Parathyroid adenoma (tissue), 2 donors: ENCODE measurements around the gene MSMO1.

ENCODE experiments used
- H2AFZ ChIP-seq: fragments of 300-600 bp; sonication (generic); one replicate; pipeline ENCODE4 v1.7.0; 2017; ENCODE audit warnings: antibody characterized with exemption, mild to moderate bottlenecking
- H3K27ac ChIP-seq: fragments of 300-600 bp; sonication (generic); one replicate; pipeline ENCODE4 v1.7.0; 2017
- H3K27me3 ChIP-seq: fragments of 300-600 bp; sonication (generic); one replicate; pipeline ENCODE4 v1.7.0; 2017; ENCODE audit warnings: low read length; ENCODE audit not compliant: control insufficient read depth, insufficient read depth
- H3K36me3 ChIP-seq: fragments of 300-600 bp; sonication (generic); one replicate; pipeline ENCODE4 v1.7.0; 2017; ENCODE audit warnings: low read length; ENCODE audit not compliant: control insufficient read depth, insufficient read depth
- H3K4me1 ChIP-seq: fragments of 300-600 bp; sonication (generic); one replicate; pipeline ENCODE4 v1.7.0; 2017; ENCODE audit warnings: control low read depth
- H3K4me2 ChIP-seq: fragments of 300-600 bp; sonication (generic); one replicate; pipeline ENCODE4 v1.7.0; 2017; ENCODE audit warnings: low read length
- H3K4me3 ChIP-seq: fragments of 300-600 bp; sonication (generic); one replicate; pipeline ENCODE4 v1.7.0; 2017; ENCODE audit warnings: low read depth, low read length
- H3K79me2 ChIP-seq: fragments of 300-600 bp; sonication (generic); one replicate; pipeline ENCODE4 v1.7.0; 2017; ENCODE audit warnings: control low read depth
- H3K9ac ChIP-seq: fragments of 300-600 bp; sonication (generic); one replicate; pipeline ENCODE4 v1.7.0; 2017; ENCODE audit warnings: mild to moderate bottlenecking
- H3K9me3 ChIP-seq: fragments of 300-600 bp; sonication (generic); one replicate; pipeline ENCODE4 v1.7.0; 2017; ENCODE audit warnings: low read length; ENCODE audit not compliant: control insufficient read depth
- TF ChIP-seq, protein P1 (sequence below): fragments of 300-600 bp; sonication (generic); IDR thresholded peaks from one replicate; pipeline ENCODE4 v1.7.0; 2017; ENCODE audit warnings: antibody characterized with exemption, mild to moderate bottlenecking
- donor health status: primary hyperparathyroidism.

The MSMO1 gene

DNA sequence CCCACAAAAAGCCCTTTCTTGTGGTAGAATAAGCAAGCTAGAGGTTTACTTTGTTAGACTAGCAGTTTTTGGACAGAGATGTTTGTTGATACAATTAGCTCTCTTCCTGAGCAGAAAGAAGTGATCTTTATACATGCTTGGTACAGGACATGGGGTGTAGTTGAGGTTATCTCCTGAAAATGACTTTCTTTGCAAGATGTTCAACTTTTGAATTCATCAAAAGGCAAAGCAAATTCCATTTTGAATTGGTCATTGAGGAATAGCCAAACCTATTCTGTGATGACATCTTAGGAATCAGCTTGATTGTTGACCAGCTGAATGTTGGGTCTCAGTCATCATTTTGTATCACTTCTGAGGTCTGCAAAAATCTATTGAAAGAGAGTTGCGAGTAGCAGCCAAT lies 55.2 kb downstream of the MSMO1 start:
- Histone ChIP-seq H3K4me2 (no peak overlapping the region), H3K79me2 (no peaks in the 10 kb centered on the region), H3K27ac (no peak overlapping the region), H3K9ac (no peak overlapping the region), H3K9me3 (no peaks in the 10 kb centered on the region), H3K4me1 (peaks cover 3% of the 10 kb centered on the region), H3K27me3 (no peaks in the 10 kb centered on the region), H2AFZ (no peak overlapping the region), H3K4me3 (no peak overlapping the region), H3K36me3 (no peaks in the 10 kb centered on the region)
- TF ChIP-seq, protein P1, sequence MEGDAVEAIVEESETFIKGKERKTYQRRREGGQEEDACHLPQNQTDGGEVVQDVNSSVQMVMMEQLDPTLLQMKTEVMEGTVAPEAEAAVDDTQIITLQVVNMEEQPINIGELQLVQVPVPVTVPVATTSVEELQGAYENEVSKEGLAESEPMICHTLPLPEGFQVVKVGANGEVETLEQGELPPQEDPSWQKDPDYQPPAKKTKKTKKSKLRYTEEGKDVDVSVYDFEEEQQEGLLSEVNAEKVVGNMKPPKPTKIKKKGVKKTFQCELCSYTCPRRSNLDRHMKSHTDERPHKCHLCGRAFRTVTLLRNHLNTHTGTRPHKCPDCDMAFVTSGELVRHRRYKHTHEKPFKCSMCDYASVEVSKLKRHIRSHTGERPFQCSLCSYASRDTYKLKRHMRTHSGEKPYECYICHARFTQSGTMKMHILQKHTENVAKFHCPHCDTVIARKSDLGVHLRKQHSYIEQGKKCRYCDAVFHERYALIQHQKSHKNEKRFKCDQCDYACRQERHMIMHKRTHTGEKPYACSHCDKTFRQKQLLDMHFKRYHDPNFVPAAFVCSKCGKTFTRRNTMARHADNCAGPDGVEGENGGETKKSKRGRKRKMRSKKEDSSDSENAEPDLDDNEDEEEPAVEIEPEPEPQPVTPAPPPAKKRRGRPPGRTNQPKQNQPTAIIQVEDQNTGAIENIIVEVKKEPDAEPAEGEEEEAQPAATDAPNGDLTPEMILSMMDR, result no peak

DNA sequence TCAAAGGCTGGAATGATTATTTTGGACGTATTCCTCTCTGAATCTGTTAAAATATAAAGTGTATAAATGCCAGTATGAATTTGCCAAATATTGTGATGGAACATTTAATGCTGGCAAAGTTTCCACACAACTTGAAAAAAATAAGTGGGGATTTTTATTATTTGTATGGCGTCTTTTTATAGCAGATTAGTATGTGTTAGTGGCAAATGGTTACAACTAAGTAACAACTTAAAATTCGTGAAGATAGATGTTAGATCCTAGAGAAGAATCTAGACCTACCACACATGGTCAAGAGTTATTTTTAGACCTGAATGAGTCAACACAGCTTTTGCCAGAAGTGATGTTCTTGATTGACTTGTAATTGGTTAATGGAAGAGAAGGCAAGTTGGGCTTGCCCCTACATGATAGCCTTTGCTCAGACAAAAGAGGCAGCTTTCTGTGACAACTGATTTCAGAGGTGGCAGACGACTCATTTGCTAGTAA lies 56.2 kb downstream of the MSMO1 start:
- Histone ChIP-seq H2AFZ (no peak overlapping the region), H3K27me3 (no peaks in the 10 kb centered on the region), H3K36me3 (no peaks in the 10 kb centered on the region), H3K9me3 (no peaks in the 10 kb centered on the region), H3K27ac (no peak overlapping the region), H3K79me2 (no peaks in the 10 kb centered on the region), H3K4me3 (no peak overlapping the region), H3K9ac (no peak overlapping the region), H3K4me1 (peaks cover 3% of the 10 kb centered on the region), H3K4me2 (no peak overlapping the region)
- TF ChIP-seq, protein P1, result no peak

DNA sequence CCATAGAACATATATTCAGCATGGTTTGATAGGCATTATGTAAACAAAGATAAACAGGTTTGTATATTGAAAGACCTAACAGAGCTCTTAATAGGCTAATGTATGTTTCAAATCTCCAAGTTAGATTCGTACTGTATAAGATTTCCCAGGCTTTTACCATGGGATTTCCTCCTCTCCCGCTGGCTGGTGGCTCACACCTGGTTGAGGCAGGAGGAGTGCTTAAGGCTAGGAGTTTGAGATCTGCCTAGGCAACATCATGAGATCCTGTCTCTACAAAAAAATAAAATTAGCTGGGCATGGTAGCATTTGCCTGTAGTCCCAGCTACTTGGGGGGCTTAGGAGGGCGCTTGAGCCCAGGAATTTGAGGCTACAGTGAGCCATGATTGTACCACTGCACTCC lies 56.7 kb downstream of the MSMO1 start:
- Histone ChIP-seq H3K79me2 (no peaks in the 10 kb centered on the region), H3K9ac (no peak overlapping the region), H2AFZ (no peak overlapping the region), H3K27me3 (no peaks in the 10 kb centered on the region), H3K4me1 (peaks cover 3% of the 10 kb centered on the region), H3K27ac (no peak overlapping the region), H3K4me3 (no peak overlapping the region), H3K36me3 (no peaks in the 10 kb centered on the region), H3K9me3 (no peaks in the 10 kb centered on the region), H3K4me2 (no peak overlapping the region)
- TF ChIP-seq, protein P1, result no peak

DNA sequence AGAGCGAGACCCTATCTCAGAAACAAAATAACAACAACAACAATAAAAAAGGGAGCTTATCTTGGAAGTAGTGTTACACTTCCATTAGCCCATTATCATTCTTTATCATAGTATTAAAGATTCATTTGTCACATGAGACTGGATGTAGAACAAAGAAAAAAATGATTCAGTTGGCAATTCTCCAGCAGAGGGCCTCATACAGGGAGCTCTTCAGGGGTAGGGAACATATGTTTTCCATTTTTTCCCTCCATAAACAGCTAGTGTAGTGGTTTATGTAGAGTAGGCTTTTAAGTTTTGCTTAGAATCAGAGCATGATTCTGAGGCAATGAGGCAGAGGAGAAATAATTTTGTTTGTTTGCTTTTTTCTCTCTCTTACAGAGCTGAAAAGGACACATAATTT lies 57.1 kb downstream of the MSMO1 start:
- no peaks in the 10 kb centered on the region for H3K36me3 ChIP-seq

DNA sequence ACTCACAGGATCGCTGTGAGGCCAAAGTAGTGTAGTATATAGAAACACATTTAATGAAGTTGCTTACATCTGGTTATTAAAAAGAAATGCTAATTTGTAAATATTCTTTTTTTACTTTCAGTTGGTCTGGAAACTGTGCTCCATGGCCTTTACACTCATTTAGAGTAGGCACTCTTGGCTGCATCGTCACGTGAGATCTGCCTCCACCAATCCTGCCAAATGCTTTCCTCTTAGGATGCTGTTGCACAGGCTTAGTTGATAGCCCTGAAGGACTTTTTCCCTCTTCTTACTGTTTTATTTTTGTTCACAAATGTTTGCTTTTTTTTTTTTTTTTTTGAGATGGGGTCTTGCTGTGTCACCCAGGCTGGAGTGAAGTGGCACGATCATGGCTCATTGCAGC lies 57.7 kb downstream of the MSMO1 start:
- no peak overlapping the region for H3K27ac ChIP-seq
- no peak overlapping the region for H3K9ac ChIP-seq
- H3K4me3 ChIP-seq, result no peak overlapping the region
- no peaks in the 10 kb centered on the region for H3K79me2 ChIP-seq
- H3K4me2 ChIP-seq, result no peak overlapping the region
- no peaks in the 10 kb centered on the region for H3K27me3 ChIP-seq
- TF ChIP-seq, protein P1, result no peak
- peaks cover 3% of the 10 kb centered on the region for H3K4me1 ChIP-seq
- H2AFZ ChIP-seq, result no peak overlapping the region
- H3K36me3 ChIP-seq, result no peaks in the 10 kb centered on the region
- no peaks in the 10 kb centered on the region for H3K9me3 ChIP-seq

More for the DNA sequence above, 57.1 kb downstream of the MSMO1 start:
- no peak overlapping the region for H3K4me3 ChIP-seq
- H3K4me1 ChIP-seq, result peaks cover 3% of the 10 kb centered on the region
- H2AFZ ChIP-seq, result no peak overlapping the region
- H3K79me2 ChIP-seq, result no peaks in the 10 kb centered on the region
- no peak overlapping the region for H3K27ac ChIP-seq
- H3K9me3 ChIP-seq, result no peaks in the 10 kb centered on the region
- H3K9ac ChIP-seq, result no peak overlapping the region
- no peaks in the 10 kb centered on the region for H3K27me3 ChIP-seq
- TF ChIP-seq, protein P1, result no peak
- no peak overlapping the region for H3K4me2 ChIP-seq
